HT1080 (cell line): Measurements from ENCODE around the gene TDP2. TPM values are rescaled to one million over a fixed set of nuclear protein-coding genes. Genes with fewer than 3 reads are reported as not detected.
A peak's percentile ranks its signal among the peaks of the same experiment; 100 is the strongest.
"Not testable (repeated sequence)": the region's sequence is repeated elsewhere in the genome, so short reads cannot be mapped to it uniquely, and the experiment has no call there.

Experiments used
- DNase-seq: peaks from one replicate; pipeline ENCODE4 v3.0.0-alpha.2; 2015; ENCODE audit warnings: low read depth
- total RNA-seq: library from RNA; depleted of rRNA; stranded (reverse); fragments of >200 nt; shearing (Covaris generic); gene quantifications from 2 replicates; pipeline ENCODE4 v1.2.3, GENCODE V29; 2014

Gene TDP2
- total RNA-seq, 1 experiment from 2014 or later = 34.6 TPM

GRCh38 chr6:24680582-24680981 lies 13.9 kb upstream of the TDP2 start:
- no peak for DNase-seq

GRCh38 chr6:24678792-24679352 lies 12.2 kb upstream of the TDP2 start:
- DNase-seq = not testable (repeated sequence)

GRCh38 chr6:24673625-24674024 lies 6.9 kb upstream of the TDP2 start:
- no peak for DNase-seq

GRCh38 chr6:24672620-24673182 lies 6.0 kb upstream of the TDP2 start:
- DNase-seq = no peak

GRCh38 chr6:24671077-24671476 lies 4.4 kb upstream of the TDP2 start:
- DNase-seq = not testable (repeated sequence)

GRCh38 chr6:24670492-24670891 lies 3.8 kb upstream of the TDP2 start:
- DNase-seq = not testable (repeated sequence)

- DNase-seq = no peak
These were observed 2.3 kb upstream of the TDP2 start for GRCh38 chr6:24668997-24669361.

GRCh38 chr6:24668066-24668996 lies 1.6 kb upstream of the TDP2 start:
- not testable (repeated sequence) for DNase-seq

GRCh38 chr6:24667378-24667803 lies 692 bp upstream of the TDP2 start:
- peak; percentile 44 for DNase-seq

GRCh38 chr6:24666097-24666640 lies 530 bp downstream of the TDP2 start:
- no peak for DNase-seq

- DNase-seq = no peak
These were observed 2.4 kb downstream of the TDP2 start for GRCh38 chr6:24664046-24664987.

GRCh38 chr6:24663189-24663588 lies 3.5 kb downstream of the TDP2 start:
- no peak for DNase-seq

GRCh38 chr6:24662236-24662635 lies 4.5 kb downstream of the TDP2 start:
- no peak for DNase-seq

- DNase-seq = not testable (repeated sequence)
These were observed 4.9 kb downstream of the TDP2 start for GRCh38 chr6:24661759-24662158.

GRCh38 chr6:24660105-24660504 lies 6.6 kb downstream of the TDP2 start:
- no peak for DNase-seq

- no peak for DNase-seq
These were observed 7.1 kb downstream of the TDP2 start for GRCh38 chr6:24659561-24659960.

GRCh38 chr6:24658573-24659560 lies 7.8 kb downstream of the TDP2 start:
- DNase-seq = peak; percentile 36

- DNase-seq = no peak
These were observed 11.5 kb downstream of the TDP2 start for GRCh38 chr6:24655215-24655614.

GRCh38 chr6:24650365-24650764 lies 16.3 kb downstream of the TDP2 start:
- no peak for DNase-seq

- no peak for DNase-seq
These were observed 17.0 kb downstream of the TDP2 start for GRCh38 chr6:24649691-24650090.
